Activated naive CD8-positive, alpha-beta T cell treated with anti-CD3 and anti-CD28 coated beads, Interleukin-2, amount 50 U/mL, for 24 hours (primary cell): ENCODE measurements around the gene LRP1B.
"Not testable (repeated sequence)": the region's sequence is repeated elsewhere in the genome, so short reads cannot be mapped to it uniquely, and the experiment has no call there.

Experiments
- ATAC-seq: fragments of 150-1000 bp; cut with Tn5 transposase; one replicate; pipeline ENCODE4 v1.10.0; 2021
- DNase-seq: peaks from one replicate; pipeline ENCODE4 v3.0.0; 2021
- H3K27ac Mint-ChIP-seq: one replicate; pipeline ENCODE4 v1.8.0; 2021; ENCODE audit warnings: mild to moderate bottlenecking, mixed read lengths
- H3K27me3 Mint-ChIP-seq: one replicate; pipeline ENCODE4 v1.8.0; 2021; ENCODE audit warnings: mixed read lengths
- H3K36me3 Mint-ChIP-seq: one replicate; pipeline ENCODE4 v1.8.0; 2021; ENCODE audit warnings: low read depth, mixed read lengths
- H3K4me1 Mint-ChIP-seq: one replicate; pipeline ENCODE4 v1.8.0; 2021; ENCODE audit warnings: mixed read lengths
- H3K4me3 Mint-ChIP-seq: one replicate; pipeline ENCODE4 v1.8.0; 2021; ENCODE audit warnings: mild to moderate bottlenecking, moderate library complexity, mixed read lengths
- H3K9me3 Mint-ChIP-seq: one replicate; pipeline ENCODE4 v1.8.0; 2021; ENCODE audit warnings: mixed read lengths

LRP1B gene

GRCh38 chr2:140577453-140577852 is 1553.4 kb downstream of the LRP1B start:
- Mint-ChIP-seq H3K4me1 (no peaks in the 10 kb centered on the region), H3K27me3 (no peaks in the 10 kb centered on the region), H3K27ac (no peak overlapping the region), H3K36me3 (no peaks in the 10 kb centered on the region), H3K9me3 (peaks cover 9% of the 10 kb centered on the region), H3K4me3 (no peak overlapping the region)
- DNase-seq (no peak), ATAC-seq (no peak)

GRCh38 chr2:140567734-140568133 is 1563.1 kb downstream of the LRP1B start:
- H3K4me3 Mint-ChIP-seq, result no peak overlapping the region
- H3K27me3 Mint-ChIP-seq, result no peaks in the 10 kb centered on the region
- peaks cover 22% of the 10 kb centered on the region for H3K9me3 Mint-ChIP-seq
- no peak overlapping the region for H3K27ac Mint-ChIP-seq
- ATAC-seq (no peak), DNase-seq (no peak)
- no peaks in the 10 kb centered on the region for H3K36me3 Mint-ChIP-seq
- H3K4me1 Mint-ChIP-seq, result no peaks in the 10 kb centered on the region

GRCh38 chr2:140565756-140566155 is 1565.1 kb downstream of the LRP1B start:
- Mint-ChIP-seq H3K27ac (no peak overlapping the region), H3K4me3 (no peak overlapping the region), H3K27me3 (no peaks in the 10 kb centered on the region), H3K36me3 (no peaks in the 10 kb centered on the region), H3K9me3 (peaks cover 19% of the 10 kb centered on the region), H3K4me1 (no peaks in the 10 kb centered on the region)
- ATAC-seq (no peak), DNase-seq (no peak)

- Mint-ChIP-seq H3K4me1 (no peaks in the 10 kb centered on the region), H3K27me3 (no peaks in the 10 kb centered on the region), H3K27ac (no peak overlapping the region), H3K4me3 (no peak overlapping the region), H3K36me3 (no peaks in the 10 kb centered on the region), H3K9me3 (peaks cover 4% of the 10 kb centered on the region)
- DNase-seq (no peak), ATAC-seq (no peak)
Observed at GRCh38 chr2:140555701-140556100, 1575.1 kb downstream of the LRP1B start.

- Mint-ChIP-seq H3K36me3 (no peaks in the 10 kb centered on the region), H3K4me3 (no peak overlapping the region), H3K4me1 (no peaks in the 10 kb centered on the region), H3K27ac (no peak overlapping the region), H3K27me3 (no peaks in the 10 kb centered on the region), H3K9me3 (peaks cover 4% of the 10 kb centered on the region)
- DNase-seq, result no peak
- no peak for ATAC-seq
Observed at GRCh38 chr2:140552634-140553033, 1578.2 kb downstream of the LRP1B start.

- H3K36me3 Mint-ChIP-seq, result no peaks in the 10 kb centered on the region
Observed at GRCh38 chr2:140551287-140551686, 1579.5 kb downstream of the LRP1B start.

GRCh38 chr2:140550821-140551220 is 1580.0 kb downstream of the LRP1B start:
- Mint-ChIP-seq H3K4me3 (no peak overlapping the region), H3K4me1 (no peaks in the 10 kb centered on the region), H3K27ac (no peak overlapping the region), H3K27me3 (no peaks in the 10 kb centered on the region), H3K36me3 (no peaks in the 10 kb centered on the region), H3K9me3 (peaks cover 11% of the 10 kb centered on the region)
- no peak for DNase-seq
- no peak for ATAC-seq

More at GRCh38 chr2:140551287-140551686, 1579.5 kb downstream of the LRP1B start:
- Mint-ChIP-seq H3K4me3 (no peak overlapping the region), H3K27me3 (no peaks in the 10 kb centered on the region), H3K4me1 (no peaks in the 10 kb centered on the region), H3K27ac (no peak overlapping the region), H3K9me3 (peaks cover 8% of the 10 kb centered on the region)
- ATAC-seq (no peak), DNase-seq (no peak)

GRCh38 chr2:140544769-140545168 is 1586.0 kb downstream of the LRP1B start:
- not testable (repeated sequence) for DNase-seq, H3K4me1 Mint-ChIP-seq, H3K4me3 Mint-ChIP-seq, H3K27ac Mint-ChIP-seq, ATAC-seq, H3K27me3 Mint-ChIP-seq, H3K36me3 Mint-ChIP-seq
- H3K9me3 Mint-ChIP-seq, result peaks cover 20% of the 10 kb centered on the region

GRCh38 chr2:140542627-140543026 is 1588.2 kb downstream of the LRP1B start:
- Mint-ChIP-seq H3K4me3 (no peak overlapping the region), H3K4me1 (no peaks in the 10 kb centered on the region), H3K27ac (no peak overlapping the region), H3K36me3 (no peaks in the 10 kb centered on the region), H3K9me3 (peaks cover 20% of the 10 kb centered on the region), H3K27me3 (no peaks in the 10 kb centered on the region)
- no peak for DNase-seq
- no peak for ATAC-seq

- ATAC-seq, result no peak
- Mint-ChIP-seq H3K4me3 (no peak overlapping the region), H3K9me3 (peaks cover 8% of the 10 kb centered on the region), H3K4me1 (no peaks in the 10 kb centered on the region), H3K27me3 (no peaks in the 10 kb centered on the region), H3K36me3 (no peaks in the 10 kb centered on the region), H3K27ac (no peak overlapping the region)
- no peak for DNase-seq
Observed at GRCh38 chr2:140539242-140539875, 1591.5 kb downstream of the LRP1B start.

- no peak overlapping the region for H3K4me3 Mint-ChIP-seq
- no peaks in the 10 kb centered on the region for H3K4me1 Mint-ChIP-seq
- DNase-seq (no peak), ATAC-seq (no peak)
- H3K36me3 Mint-ChIP-seq, result no peaks in the 10 kb centered on the region
- H3K27ac Mint-ChIP-seq, result no peak overlapping the region
- H3K27me3 Mint-ChIP-seq, result no peaks in the 10 kb centered on the region
- peaks cover 6% of the 10 kb centered on the region for H3K9me3 Mint-ChIP-seq
Observed at GRCh38 chr2:140529706-140530105, 1601.1 kb downstream of the LRP1B start.

- Mint-ChIP-seq H3K9me3 (peaks cover 11% of the 10 kb centered on the region), H3K4me3 (no peak overlapping the region)
Observed at GRCh38 chr2:140528982-140529381, 1601.8 kb downstream of the LRP1B start.

GRCh38 chr2:140526575-140526974 is 1604.2 kb downstream of the LRP1B start:
- peaks cover 20% of the 10 kb centered on the region for H3K9me3 Mint-ChIP-seq
- H3K36me3 Mint-ChIP-seq, result no peaks in the 10 kb centered on the region
- H3K27me3 Mint-ChIP-seq, result no peaks in the 10 kb centered on the region
- no peak overlapping the region for H3K27ac Mint-ChIP-seq
- no peaks in the 10 kb centered on the region for H3K4me1 Mint-ChIP-seq
- ATAC-seq, result no peak
- H3K4me3 Mint-ChIP-seq, result no peak overlapping the region
- DNase-seq, result no peak

More at GRCh38 chr2:140528982-140529381, 1601.8 kb downstream of the LRP1B start:
- ATAC-seq (no peak), DNase-seq (no peak)
- Mint-ChIP-seq H3K27ac (no peak overlapping the region), H3K4me1 (no peaks in the 10 kb centered on the region), H3K36me3 (no peaks in the 10 kb centered on the region), H3K27me3 (no peaks in the 10 kb centered on the region)

GRCh38 chr2:140512106-140512505 is 1618.7 kb downstream of the LRP1B start:
- Mint-ChIP-seq H3K9me3 (peaks cover 19% of the 10 kb centered on the region), H3K27ac (no peak overlapping the region)

GRCh38 chr2:140509765-140510164 is 1621.1 kb downstream of the LRP1B start:
- H3K4me1 Mint-ChIP-seq, result no peaks in the 10 kb centered on the region
- DNase-seq (no peak), ATAC-seq (no peak)
- no peak overlapping the region for H3K4me3 Mint-ChIP-seq
- H3K36me3 Mint-ChIP-seq, result no peaks in the 10 kb centered on the region
- peaks cover 15% of the 10 kb centered on the region for H3K9me3 Mint-ChIP-seq
- H3K27ac Mint-ChIP-seq, result no peak overlapping the region
- H3K27me3 Mint-ChIP-seq, result no peaks in the 10 kb centered on the region

More at GRCh38 chr2:140512106-140512505, 1618.7 kb downstream of the LRP1B start:
- Mint-ChIP-seq H3K4me3 (no peak overlapping the region), H3K36me3 (no peaks in the 10 kb centered on the region), H3K27me3 (no peaks in the 10 kb centered on the region), H3K4me1 (no peaks in the 10 kb centered on the region)
- no peak for DNase-seq
- ATAC-seq, result no peak

GRCh38 chr2:140508756-140509155 is 1622.1 kb downstream of the LRP1B start:
- ATAC-seq, result no peak
- H3K27me3 Mint-ChIP-seq, result no peaks in the 10 kb centered on the region

More at GRCh38 chr2:140508756-140509155, 1622.1 kb downstream of the LRP1B start:
- Mint-ChIP-seq H3K4me1 (no peaks in the 10 kb centered on the region), H3K4me3 (no peak overlapping the region), H3K36me3 (no peaks in the 10 kb centered on the region), H3K9me3 (peaks cover 15% of the 10 kb centered on the region), H3K27ac (no peak overlapping the region)
- DNase-seq, result no peak
